Esophagus (tissue), 2 donors: ENCODE measurements around the gene IL1RAPL1. TPM values are rescaled to one million over a fixed set of nuclear protein-coding genes. Genes with fewer than 3 reads are reported as not detected.

Experiments
- H3K27ac ChIP-seq, 2 donors: one replicate each; pipeline ENCODE4 v1.5.1; 2013; ENCODE audit warnings: low read depth in 2 of 2, mild to moderate bottlenecking in 2 of 2, inconsistent platforms in 1 of 2, low read length in 1 of 2, moderate library complexity in 1 of 2
- H3K27me3 ChIP-seq, 2 donors: one replicate each; pipeline ENCODE4 v1.6.1; 2013; ENCODE audit warnings: low read length in 2 of 2, control low read depth in 1 of 2, mild to moderate bottlenecking in 1 of 2; ENCODE audit not compliant: insufficient read depth in 2 of 2, control insufficient read depth in 1 of 2
- H3K36me3 ChIP-seq, 2 donors: one replicate each; pipeline ENCODE4 v1.6.1; 2013; ENCODE audit warnings: low read length in 1 of 2; ENCODE audit not compliant: control insufficient read depth in 2 of 2, insufficient read depth in 2 of 2
- H3K4me1 ChIP-seq, 2 donors: one replicate each; pipeline ENCODE4 v1.6.1; 2013; ENCODE audit warnings: low read length in 1 of 2; ENCODE audit not compliant: control insufficient read depth in 2 of 2, insufficient read depth in 2 of 2
- H3K4me3 ChIP-seq, 2 donors: one replicate each; pipeline ENCODE4 v1.5.1; 2013; ENCODE audit warnings: low read length in 2 of 2, mild to moderate bottlenecking in 2 of 2, low read depth in 1 of 2, moderate library complexity in 1 of 2
- H3K9me3 ChIP-seq, 2 donors: one replicate each; pipeline ENCODE4 v1.6.1; 2013; ENCODE audit warnings: mild to moderate bottlenecking in 2 of 2, low read depth in 1 of 2, low read length in 1 of 2, moderate library complexity in 1 of 2; ENCODE audit not compliant: control insufficient read depth in 2 of 2, insufficient read depth in 1 of 2
- WGBS, 2 donors: extraction: QIAGEN DNeasy Blood & Tissue Kit; methylation state at CpG; one replicate each; pipeline ENCODE4 v1.1.7; 2013; 5-methylcytosine and 5-hydroxymethylcytosine counted together
- polyA plus RNA-seq, 2 donors: library from polyadenylated mRNA; stranded (reverse); fragments of 200-250 nt; gene quantifications; one replicate each; pipeline ENCODE4 v1.2.3, GENCODE V29; 2013
- donor health status: healthy with polysubstance abuse.
- donor health status: Bipolar disorder and iron deficiency.

IL1RAPL1 gene
- polyA plus RNA-seq, 2 donors, result 0.02 to 0.04 TPM

GRCh38 chrX:28610746-28611145, 23.5 kb downstream of the IL1RAPL1 start:
- Histone ChIP-seq H3K4me1 (no peaks in the 10 kb centered on the region), H3K36me3 (no peaks in the 10 kb centered on the region), H3K27ac (no peak overlapping the region), H3K4me3 (no peak overlapping the region), H3K27me3 (no peaks in the 10 kb centered on the region), H3K9me3 (no peaks in the 10 kb centered on the region)
- 73 to 78% methylated on average over 4 of the region's 4 CpGs for WGBS, 2 donors

GRCh38 chrX:28613558-28613957, 26.3 kb downstream of the IL1RAPL1 start:
- Histone ChIP-seq H3K27me3 (no peaks in the 10 kb centered on the region), H3K4me3 (no peak overlapping the region), H3K36me3 (no peaks in the 10 kb centered on the region), H3K9me3 (no peaks in the 10 kb centered on the region), H3K4me1 (no peaks in the 10 kb centered on the region), H3K27ac (no peak overlapping the region)
- WGBS, 2 donors, result 44 to 48% methylated on average over 1 of the region's 1 CpG

DNA sequence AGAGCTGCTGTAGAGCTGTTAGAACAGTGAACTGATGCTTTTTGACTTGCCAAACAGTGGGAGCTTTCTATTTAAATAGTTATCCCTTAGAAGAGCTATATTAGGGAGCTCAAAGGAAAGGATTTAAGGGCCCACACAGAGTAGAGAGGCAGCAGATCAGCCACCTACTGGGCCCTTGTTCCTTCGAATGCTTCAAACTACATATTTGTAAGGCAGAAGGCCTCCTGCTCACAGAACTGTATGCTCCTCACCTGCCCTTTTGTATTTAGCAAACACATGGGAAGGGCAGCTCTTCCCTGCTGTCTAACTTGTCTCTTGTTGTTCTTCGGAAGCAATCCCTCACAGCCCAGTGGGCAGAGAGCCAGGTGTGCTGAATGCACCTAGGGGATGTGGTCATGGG, 38.0 kb downstream of the IL1RAPL1 start:
- no peaks in the 10 kb centered on the region for H3K36me3 ChIP-seq
- H3K27ac ChIP-seq, result no peak overlapping the region
- H3K27me3 ChIP-seq, result peaks cover 0 to 3% of the 10 kb centered on the region in 2 donors
- H3K4me3 ChIP-seq, result no peak overlapping the region
- WGBS, 2 donors, result 63 to 87% methylated on average over 2 of the region's 2 CpGs
- H3K4me1 ChIP-seq, result no peaks in the 10 kb centered on the region
- no peaks in the 10 kb centered on the region for H3K9me3 ChIP-seq

DNA sequence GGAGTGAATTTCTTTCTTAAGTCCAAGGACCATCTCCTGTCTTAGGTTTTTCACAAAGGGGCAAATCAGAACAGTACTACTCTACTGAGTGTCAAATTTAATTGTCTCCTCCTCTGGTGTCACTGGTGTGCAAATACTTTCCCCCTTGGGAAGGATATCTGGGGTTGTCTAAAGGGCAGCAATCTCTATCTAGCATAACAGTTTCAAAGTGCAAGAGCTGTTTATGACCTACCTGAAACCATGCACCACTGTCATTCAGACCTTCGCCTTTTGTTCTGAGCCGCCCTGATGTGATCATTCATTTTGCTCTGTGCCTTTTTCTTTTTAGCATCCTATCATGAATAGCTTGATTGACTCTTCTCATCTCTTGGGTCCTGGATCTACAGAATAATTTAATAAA, 39.3 kb downstream of the IL1RAPL1 start:
- Histone ChIP-seq H3K4me3 (no peak overlapping the region), H3K27me3 (peaks cover 0 to 3% of the 10 kb centered on the region in 2 donors), H3K27ac (no peak overlapping the region), H3K36me3 (no peaks in the 10 kb centered on the region), H3K9me3 (no peaks in the 10 kb centered on the region), H3K4me1 (no peaks in the 10 kb centered on the region)
- WGBS, 2 donors, result 83 to 93% methylated on average over 2 of the region's 2 CpGs

DNA sequence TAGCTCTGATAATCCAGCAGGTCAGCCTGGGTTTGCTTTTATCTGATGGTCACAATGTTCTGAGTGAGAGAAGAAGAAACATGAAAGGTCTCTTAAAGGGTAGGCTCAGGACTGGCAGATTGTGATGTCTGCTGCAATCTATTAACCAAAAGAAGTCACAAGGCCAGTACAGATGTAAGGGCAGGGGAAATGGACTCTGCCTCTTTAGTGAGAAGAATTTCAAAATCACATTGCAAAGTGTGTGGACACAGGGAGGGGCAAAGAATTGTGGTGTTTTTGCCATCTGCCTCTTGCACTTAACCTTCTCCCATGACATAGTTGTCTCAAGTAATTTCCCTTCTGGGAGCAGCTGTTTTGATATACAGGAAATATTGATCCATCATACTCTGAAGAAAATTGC, 40.9 kb downstream of the IL1RAPL1 start:
- H3K4me1 ChIP-seq, result no peaks in the 10 kb centered on the region
- no peak overlapping the region for H3K4me3 ChIP-seq
- no peak overlapping the region for H3K27ac ChIP-seq
- H3K27me3 ChIP-seq, result peaks cover 0 to 3% of the 10 kb centered on the region in 2 donors
- no peaks in the 10 kb centered on the region for H3K9me3 ChIP-seq
- no peaks in the 10 kb centered on the region for H3K36me3 ChIP-seq

DNA sequence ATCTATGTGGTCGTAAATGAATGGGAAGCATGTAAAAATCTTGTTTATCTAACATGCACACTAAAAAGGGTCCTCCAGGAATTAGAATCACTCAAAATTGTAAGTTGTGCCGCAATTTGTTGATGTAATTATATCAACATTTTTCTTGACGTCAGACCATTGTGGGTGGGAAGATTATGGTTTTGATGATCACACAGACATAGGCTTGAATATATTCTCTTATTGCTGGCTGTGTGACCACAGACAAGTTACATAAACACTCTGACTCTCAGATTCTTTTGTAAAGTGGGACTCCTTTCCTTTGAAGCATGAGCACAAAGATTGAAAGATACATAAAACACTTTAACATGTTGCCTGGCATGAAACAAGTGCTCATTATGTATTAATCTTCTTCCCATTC, 51.5 kb downstream of the IL1RAPL1 start:
- 70 to 77% methylated on average over 3 of the region's 3 CpGs for WGBS, 2 donors
- Histone ChIP-seq H3K4me3 (no peak overlapping the region), H3K27me3 (no peaks in the 10 kb centered on the region), H3K36me3 (no peaks in the 10 kb centered on the region), H3K9me3 (no peaks in the 10 kb centered on the region), H3K4me1 (no peaks in the 10 kb centered on the region), H3K27ac (no peak overlapping the region)

DNA sequence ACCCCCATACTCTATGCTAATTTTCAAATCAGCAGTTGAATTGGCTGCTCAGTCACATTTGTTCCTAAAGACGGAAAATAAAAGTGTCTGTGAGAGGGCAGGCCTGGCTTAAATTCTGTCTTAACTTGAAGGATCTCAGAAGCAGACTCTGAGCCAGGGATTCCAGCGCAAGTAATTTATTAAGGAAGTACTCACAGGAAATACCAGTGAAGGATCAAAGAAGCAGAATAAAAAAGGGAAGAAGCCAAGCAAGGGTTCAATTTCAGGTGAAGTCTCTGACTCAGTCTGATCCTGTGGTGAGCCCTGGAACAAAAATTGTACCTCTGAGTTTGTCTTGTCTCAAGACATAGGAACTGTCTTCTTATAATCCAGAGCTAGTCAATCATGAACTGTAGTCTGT, 52.2 kb downstream of the IL1RAPL1 start:
- Histone ChIP-seq H3K27ac (no peak overlapping the region), H3K36me3 (no peaks in the 10 kb centered on the region), H3K9me3 (no peaks in the 10 kb centered on the region), H3K4me3 (no peak overlapping the region), H3K27me3 (no peaks in the 10 kb centered on the region), H3K4me1 (no peaks in the 10 kb centered on the region)
- 11 to 19% methylated on average over 2 of the region's 2 CpGs for WGBS, 2 donors

DNA sequence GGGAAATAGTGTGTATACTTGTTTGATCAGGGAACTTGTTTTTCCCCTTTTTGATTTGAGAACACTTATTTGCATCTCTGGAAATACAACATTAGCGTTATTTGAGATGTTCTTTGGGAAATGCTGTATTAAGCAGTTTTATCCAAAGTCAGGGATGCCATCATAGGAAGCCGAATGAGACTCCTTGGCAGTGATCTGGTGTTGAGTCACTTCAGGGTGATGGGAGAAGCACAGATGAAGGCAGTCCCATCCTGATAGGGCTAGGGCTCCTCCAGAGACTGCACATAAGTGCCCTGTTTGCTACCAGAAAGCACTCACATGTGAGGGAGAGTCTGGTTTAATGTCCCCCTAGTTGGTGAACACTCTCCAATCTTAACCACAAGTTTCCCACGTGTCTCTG, 62.3 kb downstream of the IL1RAPL1 start:
- no peaks in the 10 kb centered on the region for H3K9me3 ChIP-seq
- H3K27ac ChIP-seq, result no peak overlapping the region
- no peak overlapping the region for H3K4me3 ChIP-seq
- no peaks in the 10 kb centered on the region for H3K27me3 ChIP-seq
- 52 to 75% methylated on average over 3 of the region's 3 CpGs for WGBS, 2 donors
- H3K4me1 ChIP-seq, result no peaks in the 10 kb centered on the region
- H3K36me3 ChIP-seq, result no peaks in the 10 kb centered on the region

DNA sequence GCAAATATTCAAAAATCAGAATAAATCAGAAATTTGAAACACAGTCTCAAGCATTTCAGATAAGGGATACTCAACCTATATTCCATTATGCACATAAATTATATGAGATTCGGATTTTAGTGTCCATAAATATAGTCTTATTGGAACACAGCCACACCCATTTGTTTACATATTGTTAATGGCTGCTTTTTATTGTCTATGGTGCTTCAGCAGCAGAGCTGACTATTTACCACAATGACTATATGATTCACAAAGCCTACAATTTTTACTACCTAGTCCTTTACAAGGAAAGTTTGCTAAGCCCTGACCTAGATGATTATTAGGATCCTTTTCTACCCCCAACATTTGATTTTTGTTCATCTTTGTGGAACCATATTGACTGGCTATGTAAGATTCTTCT, 63.9 kb downstream of the IL1RAPL1 start:
- Histone ChIP-seq H3K27ac (no peak overlapping the region), H3K4me3 (no peak overlapping the region), H3K27me3 (no peaks in the 10 kb centered on the region), H3K4me1 (no peaks in the 10 kb centered on the region), H3K36me3 (no peaks in the 10 kb centered on the region), H3K9me3 (no peaks in the 10 kb centered on the region)
- WGBS, 2 donors, result 38 to 65% methylated on average over 1 of the region's 1 CpG

GRCh38 chrX:28659269-28659668, 72.0 kb downstream of the IL1RAPL1 start:
- Histone ChIP-seq H3K36me3 (no peaks in the 10 kb centered on the region), H3K4me1 (no peaks in the 10 kb centered on the region), H3K27ac (no peak overlapping the region), H3K9me3 (no peaks in the 10 kb centered on the region), H3K4me3 (no peak overlapping the region), H3K27me3 (no peaks in the 10 kb centered on the region)
- 75 to 91% methylated on average over 23 of the region's 23 CpGs for WGBS, 2 donors
